ENCODE results near the gene OLFM1. TPM values are rescaled to one million over a fixed set of nuclear protein-coding genes. Genes with fewer than 3 reads are reported as not detected.
A peak's percentile ranks its signal among the peaks of the same experiment; 100 is the strongest.
"Not testable (repeated sequence)": the region's sequence is repeated elsewhere in the genome, so short reads cannot be mapped to it uniquely, and the experiment has no call there.

The OLFM1 gene
- total RNA-seq, 1 experiment from 2014 or later, result 50.9 TPM

- in situ Hi-C loops (cut with HindIII; ENCODE audit: low pct_unique_long_range_greater_than_20kb, low sequenced_read_pairs), result no loop called here
- no peak for DNase-seq (ENCODE audit: low read depth, low spot score)
Measured at GRCh38 chr9:135110416-135110815, 22.9 kb downstream of the OLFM1 start.

DNA sequence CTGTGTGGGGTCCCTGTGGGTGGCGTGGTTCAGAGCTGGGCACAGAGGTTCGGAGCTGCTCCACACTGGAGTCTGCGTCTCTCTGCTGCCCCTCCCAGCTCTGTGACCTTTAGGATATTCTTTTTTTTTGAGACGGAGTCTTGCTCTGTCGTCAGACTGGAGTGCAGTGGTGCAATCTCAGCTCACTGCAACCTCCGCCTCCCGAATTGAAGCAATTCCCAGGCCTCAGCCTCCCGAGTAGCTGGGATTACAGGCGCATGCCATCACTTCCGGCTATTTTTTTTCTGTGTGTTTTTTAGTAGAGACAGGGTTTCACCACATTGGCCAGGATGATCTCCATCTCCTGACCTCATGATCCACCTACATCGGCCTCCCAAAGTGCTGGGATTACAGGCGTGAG is 24.1 kb downstream of the OLFM1 start:
- in situ Hi-C loops (cut with HindIII; ENCODE audit: low pct_unique_long_range_greater_than_20kb, low sequenced_read_pairs); DNase-seq (ENCODE audit: low read depth, low spot score): not testable (repeated sequence)

DNA sequence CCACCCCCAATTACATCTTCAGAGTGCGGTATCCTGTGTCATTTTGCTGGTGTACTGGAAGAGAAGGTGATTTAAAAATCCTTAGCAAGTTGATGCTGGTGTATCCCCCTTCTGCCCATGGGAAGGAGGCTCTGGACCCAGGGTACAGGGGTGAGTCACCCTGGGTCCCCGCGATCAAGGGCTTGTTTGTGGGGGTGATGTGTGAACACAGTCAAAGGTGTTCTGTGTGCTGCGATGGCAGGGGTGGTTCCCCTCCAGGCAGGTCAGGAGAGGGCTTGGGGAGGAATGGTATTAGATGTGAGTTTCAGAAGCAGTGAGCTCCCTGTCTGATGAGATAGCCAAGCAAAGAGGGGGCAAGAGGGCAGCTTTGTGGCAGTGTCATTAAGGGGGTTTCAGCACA is 28.9 kb downstream of the OLFM1 start:
- DNase-seq (ENCODE audit: low read depth, low spot score), result no peak
- in situ Hi-C loops (cut with HindIII; ENCODE audit: low pct_unique_long_range_greater_than_20kb, low sequenced_read_pairs), result no loop called here

- in situ Hi-C loops (cut with HindIII; ENCODE audit: low pct_unique_long_range_greater_than_20kb, low sequenced_read_pairs), result no loop called here
- no peak for DNase-seq (ENCODE audit: low read depth, low spot score)
Measured at GRCh38 chr9:135116881-135117280, 29.4 kb downstream of the OLFM1 start.

DNA sequence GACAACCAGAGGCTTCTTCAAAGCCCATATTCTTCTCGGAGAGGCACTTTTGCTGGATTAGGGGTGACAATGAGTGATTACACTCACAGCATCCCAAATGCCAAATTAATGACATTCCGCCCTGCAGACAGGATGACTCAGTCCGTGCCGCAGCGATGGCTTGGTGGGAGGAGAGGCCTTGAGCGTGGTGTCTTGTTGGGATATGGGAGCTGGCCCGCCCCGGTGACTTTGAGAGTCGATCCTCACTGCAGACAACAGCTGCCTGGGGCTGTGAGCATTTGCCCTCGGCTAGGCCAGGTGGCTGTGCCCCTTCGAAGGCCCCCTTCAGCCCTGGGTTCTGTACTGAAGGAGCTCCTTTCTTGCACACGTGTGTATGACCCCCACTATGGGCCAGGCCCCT is 29.8 kb downstream of the OLFM1 start:
- DNase-seq (ENCODE audit: low read depth, low spot score), result no peak
- in situ Hi-C loops (cut with HindIII; ENCODE audit: low pct_unique_long_range_greater_than_20kb, low sequenced_read_pairs), result no loop called here

GRCh38 chr9:135119496-135120064 is 32.1 kb downstream of the OLFM1 start:
- in situ Hi-C loops (cut with HindIII; ENCODE audit: low pct_unique_long_range_greater_than_20kb, low sequenced_read_pairs), result no loop called here
- no peak for DNase-seq (ENCODE audit: low read depth, low spot score)

DNA sequence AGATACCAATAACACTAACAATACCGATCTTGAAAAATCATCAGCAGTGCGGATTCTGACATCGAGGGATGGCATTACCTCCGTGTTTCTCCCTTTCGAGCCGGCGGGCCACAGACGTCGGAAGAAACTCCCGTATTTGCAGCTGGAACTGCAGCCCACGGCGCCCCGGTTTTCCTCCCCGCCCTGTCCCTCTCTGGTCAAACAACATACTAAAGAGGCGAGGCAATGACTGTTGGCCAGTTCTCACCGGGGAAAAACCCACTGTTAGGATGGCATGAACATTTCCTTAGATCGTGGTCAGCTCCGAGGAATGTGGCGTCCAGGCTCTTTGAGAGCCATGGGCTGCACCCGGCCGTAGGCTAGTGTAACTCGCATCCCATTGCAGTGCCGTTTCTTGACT is 32.8 kb downstream of the OLFM1 start:
- no peak for DNase-seq (ENCODE audit: low read depth, low spot score)
- in situ Hi-C loops (cut with HindIII; ENCODE audit: low pct_unique_long_range_greater_than_20kb, low sequenced_read_pairs), result no loop called here

DNA sequence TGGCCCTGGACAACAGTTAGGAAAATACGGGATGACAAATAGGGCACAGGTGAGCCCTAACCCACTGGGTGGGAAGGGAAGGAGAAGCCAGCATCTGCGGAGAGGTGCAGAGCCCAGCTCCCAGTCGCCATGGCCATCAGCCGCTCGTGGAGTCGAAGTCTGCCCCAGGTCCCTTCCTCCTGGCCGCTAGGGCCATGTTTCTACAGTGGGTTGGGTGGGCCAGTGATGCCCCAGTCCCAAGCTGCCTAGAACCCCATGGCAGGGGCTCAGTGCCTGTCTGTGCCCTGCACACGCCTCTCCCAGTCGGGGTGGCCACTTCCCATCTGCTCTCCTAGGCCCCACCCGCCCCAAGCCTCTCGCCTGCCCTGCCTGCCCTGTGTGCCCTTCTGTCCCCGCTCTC is 34.8 kb downstream of the OLFM1 start:
- no peak for DNase-seq (ENCODE audit: low read depth, low spot score)

GRCh38 chr9:135123126-135123772 is 35.8 kb downstream of the OLFM1 start:
- no peak for DNase-seq (ENCODE audit: low read depth, low spot score)
- in situ Hi-C loops (cut with HindIII; ENCODE audit: low pct_unique_long_range_greater_than_20kb, low sequenced_read_pairs), result no loop called here

More for the DNA sequence above, 34.8 kb downstream of the OLFM1 start:
- in situ Hi-C loops (cut with HindIII; ENCODE audit: low pct_unique_long_range_greater_than_20kb, low sequenced_read_pairs), result no loop called here

DNA sequence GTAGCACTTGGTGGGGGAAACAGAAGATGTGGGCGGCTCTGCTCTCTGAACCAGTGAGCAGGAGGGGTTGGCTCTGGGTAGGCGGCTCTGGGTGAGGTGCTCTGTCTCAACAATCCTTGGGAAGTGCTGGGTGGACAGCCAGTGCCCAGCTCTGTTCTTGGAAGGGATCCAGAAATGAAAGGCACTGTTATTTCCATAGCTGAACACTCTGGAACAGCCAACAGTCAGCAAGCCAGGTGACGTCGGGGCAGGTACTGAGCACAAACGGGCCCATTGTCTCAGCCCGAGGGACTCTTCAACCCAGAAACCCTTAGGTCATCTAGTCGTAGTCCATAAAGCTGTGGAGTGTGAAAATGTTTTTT is 36.3 kb downstream of the OLFM1 start:
- peak; percentile 12 for DNase-seq (ENCODE audit: low read depth, low spot score)
- in situ Hi-C loops (cut with HindIII; ENCODE audit: low pct_unique_long_range_greater_than_20kb, low sequenced_read_pairs), result no loop called here

DNA sequence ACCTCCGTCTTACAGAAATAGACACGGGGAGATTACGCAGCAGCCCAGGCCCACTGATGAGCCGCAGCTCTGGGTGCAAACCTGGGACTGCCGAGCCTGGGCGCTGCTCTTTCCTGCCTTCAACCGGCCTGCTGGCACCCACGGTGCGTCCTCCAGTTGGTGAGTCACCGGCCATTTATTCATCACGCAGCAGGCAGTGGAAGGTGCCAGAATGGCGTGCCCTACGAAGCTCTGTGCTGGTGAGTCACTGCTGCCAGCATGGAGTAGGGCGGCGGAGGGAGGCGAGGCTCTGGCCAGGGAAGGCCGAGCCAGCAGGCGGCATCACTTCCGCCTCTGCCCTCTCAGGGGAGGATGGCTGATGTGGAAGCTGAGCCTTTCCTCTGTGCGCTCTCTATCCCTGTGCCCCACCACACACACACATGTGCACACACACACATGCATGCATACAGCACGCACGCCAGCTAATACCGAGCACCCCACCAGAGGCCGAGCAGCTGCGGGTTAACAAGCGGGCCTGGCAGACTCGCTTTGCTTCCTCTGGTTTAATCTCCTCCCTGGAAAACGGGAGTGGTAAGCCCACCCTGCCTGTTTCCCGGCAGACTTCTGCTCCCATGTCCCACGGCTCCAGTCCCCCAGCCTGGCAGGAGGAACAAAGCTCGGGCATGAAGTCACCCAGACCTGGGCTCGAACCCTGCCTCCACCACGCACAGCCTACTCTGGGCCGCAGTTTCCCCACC is 39.2 kb downstream of the OLFM1 start:
- DNase-seq (ENCODE audit: low read depth, low spot score), result no peak
- in situ Hi-C loops (cut with HindIII; ENCODE audit: low pct_unique_long_range_greater_than_20kb, low sequenced_read_pairs), result no loop called here

DNA sequence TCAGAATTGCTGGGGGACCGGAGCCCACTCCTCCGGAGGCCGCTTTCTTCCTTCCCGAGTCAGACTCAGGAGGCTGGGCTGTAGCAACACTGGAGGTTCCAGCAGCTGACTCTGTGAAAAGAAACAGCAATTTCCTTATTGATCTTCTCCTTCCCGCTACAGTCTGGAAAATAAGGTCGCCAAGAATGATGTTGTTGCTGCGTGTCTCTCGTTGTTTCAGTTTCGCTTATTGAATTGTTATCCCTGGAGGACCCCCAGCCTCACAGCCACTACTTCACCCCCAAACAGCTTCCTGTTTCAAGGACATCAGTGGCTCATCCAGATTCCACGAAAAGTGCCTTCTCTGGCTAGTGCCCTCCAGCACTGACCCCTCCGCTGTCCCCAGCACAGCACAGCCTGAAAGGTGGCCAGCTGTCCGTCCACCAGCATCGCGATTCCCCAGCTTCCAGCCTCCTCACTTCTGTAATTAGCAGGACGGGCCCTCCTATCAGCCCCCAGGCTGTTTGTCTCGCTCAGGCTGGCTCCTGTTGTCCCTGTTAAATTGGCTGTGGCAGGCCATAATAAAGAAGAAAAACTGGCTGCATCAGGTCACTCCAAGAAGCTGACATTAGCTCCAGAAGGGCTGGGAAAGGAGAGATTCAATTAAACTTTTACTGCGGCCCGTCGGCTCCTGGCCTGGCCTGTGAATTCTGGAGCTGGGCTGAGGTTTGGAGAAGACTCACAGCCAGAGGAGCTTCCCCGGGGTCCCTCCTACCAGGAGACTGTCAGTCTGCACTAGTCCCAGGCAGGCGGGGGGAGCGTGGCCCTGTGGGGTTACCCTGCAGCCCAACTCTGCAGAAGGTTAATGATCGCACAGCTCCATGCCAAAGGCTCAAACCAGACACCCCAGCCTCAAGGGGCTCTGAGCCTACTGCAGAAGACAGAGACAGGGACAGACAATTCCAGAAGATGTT is 40.5 kb downstream of the OLFM1 start:
- DNase-seq (ENCODE audit: low read depth, low spot score), result no peak
- in situ Hi-C loops (cut with HindIII; ENCODE audit: low pct_unique_long_range_greater_than_20kb, low sequenced_read_pairs), result no loop called here

GRCh38 chr9:135129137-135129695 is 41.7 kb downstream of the OLFM1 start:
- in situ Hi-C loops (cut with HindIII; ENCODE audit: low pct_unique_long_range_greater_than_20kb, low sequenced_read_pairs), result no loop called here
- DNase-seq (ENCODE audit: low read depth, low spot score), result no peak

GRCh38 chr9:135130207-135130976 is 42.9 kb downstream of the OLFM1 start:
- peak; percentile 30 for DNase-seq (ENCODE audit: low read depth, low spot score)
- in situ Hi-C loops (cut with HindIII; ENCODE audit: low pct_unique_long_range_greater_than_20kb, low sequenced_read_pairs), result no loop called here

GRCh38 chr9:135131488-135131887 is 44.0 kb downstream of the OLFM1 start:
- in situ Hi-C loops (cut with HindIII; ENCODE audit: low pct_unique_long_range_greater_than_20kb, low sequenced_read_pairs), result no loop called here
- DNase-seq (ENCODE audit: low read depth, low spot score), result no peak

GRCh38 chr9:135132008-135132407 is 44.5 kb downstream of the OLFM1 start:
- no peak for DNase-seq (ENCODE audit: low read depth, low spot score)
- in situ Hi-C loops (cut with HindIII; ENCODE audit: low pct_unique_long_range_greater_than_20kb, low sequenced_read_pairs), result no loop called here
